GM18870 (cell line): ENCODE results near the gene VCAN.
A peak's percentile ranks its signal among the peaks of the same experiment; 100 is the strongest.

ENCODE experiments used
- ATAC-seq: cut with Tn5 transposase; IDR thresholded peaks from one replicate; pipeline ENCODE4 v1.9.1; 2021; ENCODE audit warnings: moderate library complexity; ENCODE audit not compliant: unreplicated experiment

VCAN gene

DNA sequence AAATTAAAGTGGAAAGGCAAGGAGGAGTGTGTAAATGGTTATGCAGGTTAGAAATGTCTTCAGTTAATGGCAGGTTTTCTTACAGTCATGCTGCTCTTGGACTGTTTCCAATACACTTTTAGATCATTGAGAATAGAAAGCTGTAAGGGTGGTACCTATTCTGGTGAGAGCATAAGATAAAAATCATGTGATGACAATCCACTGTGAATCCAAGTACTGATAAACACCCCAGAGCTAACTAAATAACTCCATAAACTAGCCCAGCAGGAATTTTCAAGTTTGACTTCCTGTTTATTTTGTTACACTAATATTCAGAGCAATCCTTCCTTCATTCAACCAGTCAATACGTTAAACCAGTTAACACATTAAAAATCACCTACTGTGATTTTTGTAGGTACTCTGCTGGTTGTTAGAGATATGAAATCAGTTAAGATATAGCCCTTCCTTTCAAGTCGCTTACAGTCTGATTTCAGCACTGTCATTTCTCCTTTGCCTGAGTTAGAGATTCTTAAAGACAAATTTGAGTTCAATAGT, 22.6 kb downstream of the VCAN start:
- no peak for ATAC-seq

DNA sequence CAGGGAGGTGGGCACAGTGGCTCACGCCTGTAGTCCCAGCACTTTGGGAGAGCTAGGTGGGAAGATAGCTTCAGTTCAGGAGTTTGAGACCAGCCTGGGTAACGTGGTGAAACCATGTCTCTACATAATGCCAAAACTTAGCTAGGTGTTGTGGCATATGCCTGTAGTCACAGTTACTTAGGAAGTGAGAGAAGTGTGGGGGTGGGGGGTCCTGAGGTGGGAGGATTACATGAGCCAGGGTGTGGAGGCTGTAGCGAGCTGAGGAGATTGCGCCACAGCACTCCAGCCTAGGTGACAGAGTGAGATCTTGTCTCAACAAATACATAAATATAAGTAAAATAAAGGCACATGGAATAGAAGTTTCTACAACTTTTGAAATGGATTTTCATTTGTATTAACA, 23.1 kb downstream of the VCAN start:
- no peak for ATAC-seq

DNA sequence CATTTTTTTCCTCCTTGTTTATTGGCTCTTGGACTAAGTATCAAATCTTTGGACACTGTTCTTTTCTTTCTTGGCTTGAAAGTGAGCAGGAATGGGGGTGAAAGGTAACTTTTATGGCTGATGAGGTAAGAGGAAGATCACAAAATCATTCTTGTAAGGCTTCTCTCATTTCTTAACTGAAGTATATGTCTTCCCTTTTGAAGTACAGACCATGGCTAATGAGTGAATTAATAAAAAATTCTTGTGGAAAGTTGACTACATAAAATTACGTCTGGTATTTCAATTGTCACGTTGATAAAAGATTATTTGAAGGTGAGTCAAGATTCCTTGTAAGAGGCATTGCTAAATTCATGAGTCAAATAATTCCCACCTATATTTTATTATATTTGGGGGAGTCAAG, 25.1 kb downstream of the VCAN start:
- ATAC-seq = no peak

DNA sequence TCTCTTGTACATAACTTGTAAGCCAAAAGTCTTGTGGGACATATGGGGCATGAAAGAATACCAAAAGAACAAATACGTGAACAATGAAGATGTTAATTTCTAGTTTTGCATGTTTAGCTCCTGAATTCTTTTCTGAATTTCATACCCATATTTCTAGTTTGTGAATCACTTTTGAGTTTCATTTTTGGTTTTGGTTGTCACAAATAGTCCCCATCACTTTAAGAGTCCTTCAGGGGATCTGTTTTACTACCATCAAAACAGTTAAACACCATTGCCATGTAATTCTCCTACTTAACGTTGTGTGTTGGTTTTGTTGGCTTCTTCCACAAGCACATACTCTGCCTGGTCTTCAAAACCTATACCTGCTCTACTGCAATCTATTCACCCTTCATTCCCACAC, 27.0 kb downstream of the VCAN start:
- peak; percentile 80 for ATAC-seq

DNA sequence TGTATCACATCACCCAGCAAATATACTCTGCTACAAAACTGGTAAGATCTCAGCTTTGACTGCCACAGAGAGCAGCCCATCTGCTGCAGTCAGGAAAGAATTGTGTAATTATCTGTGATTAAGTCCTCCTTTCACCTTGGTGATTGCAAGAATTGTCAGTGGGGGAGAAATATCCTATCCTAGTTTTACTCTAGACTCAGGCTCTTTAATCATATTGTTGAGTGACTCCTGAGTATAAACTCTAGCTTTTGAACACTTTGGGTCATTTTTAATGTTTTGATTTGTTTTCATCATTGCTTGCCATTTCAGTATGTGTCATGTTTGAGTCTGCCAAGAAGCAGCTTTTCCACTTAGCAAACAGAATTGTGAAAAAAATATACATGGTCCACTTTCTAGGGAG, 32.1 kb downstream of the VCAN start:
- ATAC-seq = no peak

DNA sequence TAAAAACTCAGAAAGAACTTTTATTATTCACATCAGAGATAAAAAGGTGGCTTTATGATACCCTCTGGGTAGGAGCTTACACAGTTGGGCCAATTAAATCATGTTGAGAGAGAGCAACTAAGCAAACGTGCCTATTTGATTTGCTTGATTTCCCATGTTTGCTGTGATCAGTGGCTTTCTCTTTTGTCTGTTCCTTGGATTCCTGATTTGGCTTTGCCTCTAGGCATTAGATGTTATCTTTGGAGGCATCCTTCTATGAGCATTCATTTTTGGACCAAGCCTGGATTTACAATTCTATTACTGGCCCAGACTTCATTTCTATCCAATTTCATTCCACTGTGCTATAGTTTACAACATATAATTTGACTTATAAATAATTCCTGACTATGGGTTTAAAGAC, 35.9 kb downstream of the VCAN start:
- ATAC-seq = no peak

DNA sequence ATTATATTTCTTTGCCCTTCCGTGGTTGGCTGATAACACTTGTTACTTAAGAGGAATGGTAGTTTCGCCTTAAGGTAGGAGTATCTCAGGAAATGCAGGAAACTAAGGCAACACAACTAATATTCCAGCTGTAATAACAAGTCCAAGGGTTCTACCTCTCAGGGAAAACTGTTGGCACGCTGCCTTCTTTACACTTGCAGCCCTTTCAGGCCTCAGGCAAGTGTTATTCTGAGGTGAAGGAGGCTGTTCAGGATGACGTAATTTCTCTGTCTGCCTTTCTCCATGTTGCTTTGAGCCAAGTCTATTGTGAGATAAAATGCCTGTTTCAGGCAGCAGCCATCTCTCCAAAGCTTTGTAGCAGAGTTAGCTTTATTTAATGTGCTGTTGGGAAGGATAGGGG, 38.0 kb downstream of the VCAN start:
- ATAC-seq = no peak

DNA sequence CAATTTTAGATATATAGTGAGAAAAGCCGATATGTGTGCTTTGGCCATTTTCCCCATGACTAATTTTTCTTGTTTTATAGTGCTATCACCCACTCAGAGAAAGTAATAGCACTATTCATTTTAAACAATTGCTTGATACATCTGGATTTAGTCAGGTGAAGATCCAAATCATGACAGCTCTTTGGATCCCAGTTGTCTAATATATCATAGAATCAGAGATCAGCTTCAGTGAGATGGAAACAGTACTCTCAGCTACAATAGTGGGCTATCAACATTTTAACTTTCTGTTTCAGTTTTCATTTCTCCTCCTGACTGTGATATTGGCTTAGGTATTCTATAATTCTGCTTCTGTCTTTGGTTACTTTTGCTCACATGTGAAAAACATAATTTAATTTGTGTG, 38.7 kb downstream of the VCAN start:
- ATAC-seq = peak; percentile 98

DNA sequence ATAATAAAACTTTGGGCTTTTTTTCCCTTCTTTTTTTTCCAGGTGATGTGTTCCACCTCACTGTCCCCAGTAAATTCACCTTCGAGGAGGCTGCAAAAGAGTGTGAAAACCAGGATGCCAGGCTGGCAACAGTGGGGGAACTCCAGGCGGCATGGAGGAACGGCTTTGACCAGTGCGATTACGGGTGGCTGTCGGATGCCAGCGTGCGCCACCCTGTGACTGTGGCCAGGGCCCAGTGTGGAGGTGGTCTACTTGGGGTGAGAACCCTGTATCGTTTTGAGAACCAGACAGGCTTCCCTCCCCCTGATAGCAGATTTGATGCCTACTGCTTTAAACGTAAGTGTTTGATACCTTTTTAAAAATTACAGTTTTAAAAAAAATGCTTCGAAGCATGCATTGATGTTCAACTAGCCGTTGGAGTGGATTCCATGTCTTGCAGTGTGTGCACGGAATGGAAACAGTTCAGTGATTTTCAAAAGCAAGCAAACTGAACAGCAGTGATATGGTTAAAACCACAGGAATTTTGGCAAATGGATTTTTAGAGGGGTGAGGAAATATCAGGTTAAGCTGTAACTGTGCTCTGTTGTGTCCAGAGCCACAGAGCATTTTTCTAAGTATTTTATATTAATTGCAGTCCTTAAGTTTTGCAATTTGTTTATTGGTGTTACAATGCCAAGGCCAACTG, 40.7 kb downstream of the VCAN start:
- ATAC-seq = no peak

DNA sequence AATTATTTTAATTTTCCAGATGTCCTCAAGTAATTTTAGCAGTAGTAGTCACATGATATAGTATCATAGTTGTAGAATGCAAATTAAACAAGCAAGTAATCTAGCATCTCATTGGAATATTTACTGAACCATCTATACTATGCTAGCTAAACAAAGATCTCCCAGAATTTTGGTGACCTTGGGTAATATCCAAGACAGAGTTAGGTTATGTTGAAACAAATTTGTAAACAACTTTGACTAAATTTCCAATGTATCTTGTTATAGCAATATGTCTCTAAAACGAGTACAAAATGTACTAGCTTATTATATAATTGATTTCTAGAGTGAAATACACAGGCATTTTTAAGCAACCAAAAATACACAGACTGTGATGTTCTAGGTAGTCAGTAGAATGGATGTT, 41.5 kb downstream of the VCAN start:
- no peak for ATAC-seq

DNA sequence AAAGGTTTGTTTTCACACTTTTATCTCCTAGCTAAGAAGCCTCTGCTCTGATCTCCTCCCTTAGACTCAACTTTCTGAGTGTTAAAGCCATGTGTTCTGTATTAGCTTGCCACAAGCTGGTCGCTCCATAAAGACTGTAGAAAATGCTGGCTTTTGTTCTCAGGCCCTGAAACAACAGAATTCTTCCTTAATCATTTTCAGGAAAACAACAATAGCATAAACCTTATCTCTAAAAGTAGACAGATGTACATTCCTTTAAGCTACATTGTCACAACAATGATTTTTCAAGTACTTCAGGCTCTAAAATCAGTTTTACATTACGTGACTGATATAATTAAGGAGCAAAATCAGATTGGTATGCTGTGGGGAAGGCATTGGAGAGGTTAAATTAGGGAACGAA, 41.9 kb downstream of the VCAN start:
- ATAC-seq = no peak

DNA sequence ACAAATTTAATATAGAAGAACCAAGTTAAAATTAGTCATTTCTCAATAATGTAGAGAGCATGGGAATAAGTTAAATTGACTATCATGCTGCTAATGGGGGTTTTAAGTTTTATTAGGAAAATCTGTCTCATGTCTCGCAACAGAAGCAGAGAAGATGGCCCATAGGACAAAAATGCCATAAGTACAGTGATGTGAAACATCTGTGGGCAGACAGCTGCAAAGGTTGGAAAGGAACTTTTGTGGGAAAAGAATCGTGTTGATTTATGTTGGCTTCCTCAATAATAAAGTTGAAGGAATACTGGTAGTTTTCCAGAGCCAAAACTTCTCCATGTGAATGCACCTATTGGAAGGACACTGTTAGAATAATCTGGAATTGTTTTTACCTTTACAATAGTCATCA, 44.8 kb downstream of the VCAN start:
- ATAC-seq = no peak

DNA sequence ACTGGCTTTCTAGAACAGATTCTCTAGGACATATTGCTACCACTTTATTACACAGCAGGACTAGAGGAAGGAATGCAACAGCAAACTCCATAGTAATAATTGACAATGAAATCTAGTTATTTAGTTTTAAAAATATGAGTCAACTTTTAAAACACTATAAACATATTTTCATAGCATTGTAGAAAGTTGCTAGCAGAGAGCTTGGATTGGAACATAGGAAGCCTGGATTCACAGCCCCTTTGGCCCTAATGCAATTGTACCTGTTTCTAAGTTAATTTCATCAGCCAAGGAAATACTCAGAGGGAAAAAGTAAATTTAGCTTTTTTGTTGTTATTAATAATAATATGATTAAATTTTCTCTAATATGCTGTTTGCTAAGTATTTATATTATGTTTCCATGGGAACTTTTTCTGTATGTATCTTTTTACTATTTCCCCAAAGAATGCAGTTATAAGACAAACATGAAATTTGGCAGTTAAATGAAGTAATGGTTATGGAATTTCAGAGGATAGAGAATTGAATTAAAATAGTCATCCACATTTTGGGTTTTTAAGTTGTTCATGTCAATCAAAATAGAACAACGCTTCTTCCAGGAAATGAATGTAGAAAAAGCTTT, 45.6 kb downstream of the VCAN start:
- ATAC-seq = no peak

DNA sequence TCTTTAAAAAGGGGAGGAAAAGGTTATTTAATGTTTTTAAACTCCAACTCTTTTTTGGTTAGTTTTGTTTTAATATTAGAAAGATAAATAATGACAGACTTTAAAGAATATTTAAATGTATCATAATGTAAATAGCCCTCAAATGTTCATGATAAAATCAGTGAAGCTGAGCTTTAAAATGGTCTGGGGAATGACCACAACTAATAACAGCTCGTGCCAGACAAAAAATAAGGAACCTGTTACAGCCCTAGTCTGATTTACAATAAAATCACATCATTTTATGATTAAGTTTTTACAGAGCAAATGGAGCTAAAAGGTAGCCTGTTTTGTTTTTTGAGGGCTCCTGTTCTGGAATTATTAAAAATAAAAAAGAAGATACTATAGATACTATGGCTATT, 46.1 kb downstream of the VCAN start:
- ATAC-seq = no peak

DNA sequence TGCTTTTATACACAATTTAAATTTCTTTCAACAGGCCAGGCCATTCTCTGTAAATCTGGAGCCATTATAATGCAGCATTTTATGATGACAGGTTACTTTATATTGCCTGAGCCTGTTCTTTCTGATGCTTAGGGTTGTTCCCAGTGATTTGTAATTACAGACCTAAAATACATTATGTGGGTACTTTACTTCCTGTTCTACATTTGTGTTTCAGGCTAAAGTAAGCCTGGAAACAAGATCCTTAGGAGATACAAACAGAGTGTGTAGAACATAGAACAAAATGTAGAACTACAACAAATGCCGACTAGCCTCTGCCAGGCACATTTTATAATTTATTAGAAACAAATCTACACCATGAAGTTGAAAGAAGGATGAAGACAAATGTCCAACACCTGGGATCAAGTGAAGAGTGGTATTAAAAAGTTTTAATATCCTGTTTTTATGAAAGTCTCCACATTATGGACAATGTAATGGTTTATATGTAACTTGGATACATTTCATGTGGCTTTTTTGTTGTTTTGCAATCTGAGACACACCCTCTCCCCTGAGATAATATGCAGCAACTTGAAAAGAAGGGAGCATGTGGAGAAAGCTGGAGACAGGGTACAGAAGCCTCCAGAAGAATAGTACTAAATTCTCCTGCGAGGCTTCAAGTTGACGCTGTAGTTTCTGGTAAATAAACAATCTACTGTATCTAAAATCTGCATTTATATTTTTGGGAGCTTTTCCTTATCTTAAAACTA, 46.9 kb downstream of the VCAN start:
- ATAC-seq = no peak

DNA sequence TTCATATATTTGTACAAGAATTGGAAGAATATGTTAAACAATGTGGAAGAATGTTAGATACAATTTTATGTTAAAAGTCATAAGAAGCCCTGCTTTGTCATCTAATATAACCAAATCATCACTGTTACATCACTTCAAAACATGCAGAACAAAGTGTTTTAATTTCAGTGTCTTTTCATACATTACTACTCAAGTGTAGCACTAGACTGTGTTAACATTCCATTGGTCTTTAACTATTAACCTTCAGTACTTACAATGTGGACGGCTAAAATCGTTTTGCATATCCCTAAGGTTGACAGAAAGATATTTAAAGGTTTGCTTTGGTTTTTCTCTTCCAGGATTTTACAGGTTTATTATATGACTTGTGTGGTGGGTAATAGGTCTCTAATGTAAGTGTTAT, 50.9 kb downstream of the VCAN start:
- no peak for ATAC-seq

DNA sequence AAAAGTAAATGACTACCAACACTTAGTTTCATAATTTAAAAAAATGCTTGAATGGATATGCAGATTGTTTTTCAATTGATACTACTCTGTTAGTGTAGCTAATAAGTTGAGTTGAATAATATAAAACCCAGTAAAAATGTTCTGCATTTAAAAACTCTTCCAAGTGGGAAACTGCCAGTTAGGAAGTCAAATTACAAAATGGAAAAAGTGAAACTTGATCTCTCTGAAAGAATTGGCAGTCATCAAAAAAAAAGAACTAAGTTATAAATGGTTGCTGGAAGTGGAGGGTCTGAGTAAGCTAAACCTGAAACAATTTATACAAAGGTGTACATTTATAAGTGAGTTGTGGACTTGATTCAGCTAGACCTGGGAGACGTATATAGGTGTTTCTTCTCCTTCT, 52.4 kb downstream of the VCAN start:
- ATAC-seq = no peak

DNA sequence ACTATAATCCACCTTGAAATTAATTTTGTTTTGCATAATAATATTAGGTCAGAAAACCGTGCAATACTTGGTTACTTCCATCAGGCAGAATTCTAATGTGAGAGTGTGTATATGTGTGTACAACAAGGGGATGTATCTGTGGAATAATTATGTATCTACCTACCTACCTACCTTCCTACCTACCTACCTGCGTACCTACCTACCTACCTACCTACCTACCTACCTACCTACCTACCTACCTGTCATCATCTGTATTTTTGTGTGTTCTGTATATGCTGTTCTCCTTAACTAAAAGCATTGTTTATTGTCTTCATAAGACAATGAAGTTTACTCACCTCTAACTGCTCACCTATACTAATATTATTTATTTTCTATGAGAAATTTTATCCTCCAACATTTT, 52.8 kb downstream of the VCAN start:
- no peak for ATAC-seq

DNA sequence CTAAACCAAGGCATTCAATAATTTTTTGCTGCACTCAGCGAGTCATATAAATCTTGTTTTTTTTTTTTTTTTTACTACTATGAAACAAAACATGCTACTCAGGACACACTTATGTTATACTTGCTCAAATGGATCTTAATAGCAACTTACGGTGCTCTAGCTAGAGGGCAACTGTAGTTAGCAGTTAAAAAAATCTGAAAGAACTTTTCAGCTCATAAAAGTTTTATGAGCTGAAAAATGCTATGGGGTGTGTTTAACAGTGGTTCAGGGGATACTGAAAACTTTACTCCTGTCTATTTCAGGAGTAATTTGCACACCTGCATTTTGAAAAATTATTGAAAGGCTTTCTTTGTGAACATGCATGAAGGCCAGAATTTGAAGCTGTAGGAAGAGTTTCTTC, 53.4 kb downstream of the VCAN start:
- ATAC-seq = no peak

DNA sequence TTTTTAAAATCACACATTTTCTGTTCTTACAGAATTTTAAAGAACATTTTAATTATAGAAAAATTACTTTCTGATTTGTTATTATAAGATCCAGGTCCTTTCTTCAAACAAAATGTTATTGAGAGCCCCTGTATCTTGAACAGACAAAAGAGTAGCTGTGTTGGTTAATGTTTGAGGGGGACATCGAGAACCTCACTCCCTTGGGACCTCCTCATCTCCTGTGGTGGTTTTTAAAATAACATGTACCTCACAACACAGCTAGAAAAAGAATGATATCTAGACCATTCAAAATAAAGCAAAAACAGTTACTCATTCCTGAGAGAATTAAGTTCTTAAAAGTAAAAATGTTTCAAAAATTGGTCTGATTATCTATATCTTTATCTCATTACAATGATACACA, 54.7 kb downstream of the VCAN start:
- ATAC-seq = no peak

DNA sequence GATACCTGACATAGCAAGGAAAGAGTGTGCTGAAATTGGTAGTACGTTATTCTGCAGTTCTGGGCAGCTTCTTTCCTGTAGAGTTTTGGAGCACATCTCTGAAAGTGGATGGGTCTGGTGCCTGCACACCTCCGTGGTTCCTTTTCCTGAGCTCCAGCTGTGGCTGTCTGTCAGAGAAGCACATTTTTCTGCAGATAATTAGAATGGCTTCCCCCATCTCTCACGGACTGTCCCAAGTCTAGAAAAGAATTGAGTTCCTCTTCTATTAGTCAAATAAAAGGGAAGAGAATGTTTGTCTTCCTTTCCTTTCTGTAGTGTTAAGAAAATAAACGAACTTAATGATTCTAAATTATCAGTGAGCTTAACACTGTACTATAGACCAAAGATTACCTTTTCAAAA, 55.7 kb downstream of the VCAN start:
- ATAC-seq = no peak

DNA sequence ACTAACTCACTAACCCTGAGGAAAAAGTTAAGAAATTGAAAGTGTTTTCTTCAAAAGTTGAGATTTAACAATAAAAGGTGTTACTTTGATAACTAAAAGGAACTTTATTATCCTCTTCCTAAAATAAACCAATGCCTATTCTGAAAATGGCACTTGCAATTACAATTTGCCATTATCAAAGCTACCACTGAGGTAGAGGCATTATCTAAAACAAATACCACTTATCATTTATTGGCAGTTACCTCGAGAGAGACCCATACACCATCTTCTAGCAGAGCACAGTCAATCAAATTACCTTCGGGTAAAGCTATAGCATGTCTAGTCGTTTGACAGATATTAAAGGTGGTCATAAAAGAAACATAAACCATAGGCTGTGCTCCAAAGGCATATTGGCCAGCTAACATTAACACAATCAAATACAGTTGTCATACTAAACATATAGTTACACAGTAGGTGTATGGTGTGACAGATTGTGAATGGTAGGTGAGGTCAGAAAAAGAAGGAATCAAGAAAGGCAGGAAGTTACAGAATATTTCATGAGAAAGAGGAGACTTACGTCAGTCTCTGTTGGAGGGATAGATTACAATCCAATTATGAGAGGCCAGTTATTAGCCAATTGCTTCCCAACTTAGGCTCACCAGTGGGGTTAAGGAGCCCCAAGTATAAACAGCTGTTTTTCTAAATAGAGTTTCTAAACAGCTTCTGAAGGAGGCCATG, 56.3 kb downstream of the VCAN start:
- no peak for ATAC-seq
